HepG2 (cell line): ENCODE measurements around the gene SPPL3. TPM values are rescaled to one million over a fixed set of nuclear protein-coding genes. Genes with fewer than 3 reads are reported as not detected.

Experiments
- CC2D1A ChIP-seq: sonication (generic); formaldehyde crosslinking; IDR thresholded peaks from 2 replicates; pipeline ENCODE4 v1.8.1; 2023; ENCODE audit warnings: mild to moderate bottlenecking, missing genetic modification reagents
- HMG20A ChIP-seq: IDR thresholded peaks from 2 replicates; pipeline ENCODE4 v1.6.1; 2016; ENCODE audit warnings: borderline replicate concordance
- KLF15 ChIP-seq: sonication (generic); formaldehyde crosslinking; IDR thresholded peaks from 2 replicates; pipeline ENCODE4 v1.8.1; 2023; ENCODE audit warnings: borderline replicate concordance, mild to moderate bottlenecking, inconsistent platforms, missing genetic modification reagents, mixed read lengths
- POLR2G ChIP-seq: fragments of 200-400 bp; formaldehyde crosslinking; IDR thresholded peaks from 2 replicates; pipeline ENCODE4 v1.6.1; 2018; ENCODE audit warnings: mild to moderate bottlenecking, low read depth, low read length, moderate library complexity
- RFX3 ChIP-seq: IDR thresholded peaks from 2 replicates; pipeline ENCODE4 v1.6.1; 2016; ENCODE audit warnings: missing biosample characterization, missing genetic modification reagents
- SAFB2 ChIP-seq: sonication (generic); formaldehyde crosslinking; IDR thresholded peaks from 2 replicates; pipeline ENCODE4 v1.5.1; 2020; ENCODE audit warnings: missing genetic modification reagents, low read depth, mild to moderate bottlenecking, borderline replicate concordance
- SKIL ChIP-seq: sonication (generic); formaldehyde crosslinking; IDR thresholded peaks from 2 replicates; pipeline ENCODE4 v1.8.0; 2022; ENCODE audit warnings: missing genetic modification reagents, mild to moderate bottlenecking, moderate library complexity, borderline replicate concordance
- SMAD1 ChIP-seq: sonication (generic); formaldehyde crosslinking; IDR thresholded peaks from 2 replicates; pipeline ENCODE4 v1.4.0; 2020; ENCODE audit warnings: missing genetic modification reagents, low read depth, mild to moderate bottlenecking, borderline replicate concordance
- TERF1 ChIP-seq: sonication (generic); formaldehyde crosslinking; IDR thresholded peaks from 2 replicates; pipeline ENCODE4 v1.8.0; 2022; ENCODE audit warnings: mild to moderate bottlenecking, missing genetic modification reagents, moderate library complexity
- ZMYM2 ChIP-seq: sonication (generic); formaldehyde crosslinking; IDR thresholded peaks from 2 replicates; pipeline ENCODE4 v1.8.0; 2022; ENCODE audit warnings: mild to moderate bottlenecking, missing genetic modification reagents
- ZNF225 ChIP-seq: sonication (generic); formaldehyde crosslinking; IDR thresholded peaks from 2 replicates; pipeline ENCODE4 v1.4.0; 2020; ENCODE audit warnings: mild to moderate bottlenecking, missing genetic modification reagents
- ZNF407 ChIP-seq: sonication (generic); formaldehyde crosslinking; IDR thresholded peaks from one replicate; pipeline ENCODE4 v1.5.1; 2020; ENCODE audit warnings: mild to moderate bottlenecking, missing genetic modification reagents; ENCODE audit errors: not compliant biosample characterization
- ZNF773 ChIP-seq: sonication (generic); formaldehyde crosslinking; IDR thresholded peaks from 2 replicates; pipeline ENCODE4 v1.4.0; 2020; ENCODE audit warnings: missing genetic modification reagents, borderline replicate concordance
- ZXDC ChIP-seq: sonication (generic); formaldehyde crosslinking; IDR thresholded peaks from 2 replicates; pipeline ENCODE4 v1.5.0; 2020; ENCODE audit warnings: mild to moderate bottlenecking, missing genetic modification reagents
- polyA plus RNA-seq, 8 experiments: library from polyadenylated mRNA; depleted of rRNA in 3 of 8; stranded (reverse) in 7 of 8; unstranded in 1 of 8; fragments of >200 nt; fragmentation: Illumina TruSeq in 4 of 8; extraction: Trizol in 4 of 8; gene quantifications; 2 replicates each; pipeline versions ENCODE4 v1.2.1 to v1.2.3, GENCODE V29; 2011 to 2016; ENCODE audit warnings: low read depth in 4 of 8, missing spikeins in 1 of 8, mixed read lengths in 1 of 8; ENCODE audit not compliant: insufficient read depth in 1 of 8
- total RNA-seq, 5 experiments: library from RNA; depleted of rRNA; stranded (reverse); fragments of >200 nt; fragmentation: Illumina TruSeq; extraction: Trizol; gene quantifications; 2 replicates each; pipeline ENCODE4 v1.2.3, GENCODE V29; 2016; ENCODE audit warnings: low read depth in 1 of 5

Gene SPPL3
- total and polyA plus RNA-seq, 2 of the 13 experiments (the other 11 are each of a cell fraction or from before 2014, with no cell fraction given) = 8.9 to 9.1 TPM

GRCh38 chr12:120879102-120879501 lies 25.1 kb downstream of the SPPL3 start (continued):
- no peak for TF ChIP-seq SMAD1
- no peak for TF ChIP-seq TERF1 (CRISPR knock-in tag)
- TF ChIP-seq SAFB2 (CRISPR knock-in tag) = no peak
- no peak for TF ChIP-seq POLR2G
- no peak for TF ChIP-seq KLF15
- TF ChIP-seq ZNF407 (CRISPR knock-in tag) = no peak
- TF ChIP-seq CC2D1A (CRISPR knock-in tag) = no peak
- TF ChIP-seq ZNF773 (CRISPR knock-in tag) = no peak
- TF ChIP-seq HMG20A (CRISPR knock-in tag) = no peak
- no peak for TF ChIP-seq ZXDC (CRISPR knock-in tag)
- no peak for TF ChIP-seq ZMYM2 (CRISPR knock-in tag)
- no peak for TF ChIP-seq RFX3 (CRISPR knock-in tag)
- no peak for TF ChIP-seq ZNF225 (CRISPR knock-in tag)
- TF ChIP-seq SKIL (CRISPR knock-in tag) = no peak
